Measurements from ENCODE around the gene PLXNC1.

Gene PLXNC1

DNA sequence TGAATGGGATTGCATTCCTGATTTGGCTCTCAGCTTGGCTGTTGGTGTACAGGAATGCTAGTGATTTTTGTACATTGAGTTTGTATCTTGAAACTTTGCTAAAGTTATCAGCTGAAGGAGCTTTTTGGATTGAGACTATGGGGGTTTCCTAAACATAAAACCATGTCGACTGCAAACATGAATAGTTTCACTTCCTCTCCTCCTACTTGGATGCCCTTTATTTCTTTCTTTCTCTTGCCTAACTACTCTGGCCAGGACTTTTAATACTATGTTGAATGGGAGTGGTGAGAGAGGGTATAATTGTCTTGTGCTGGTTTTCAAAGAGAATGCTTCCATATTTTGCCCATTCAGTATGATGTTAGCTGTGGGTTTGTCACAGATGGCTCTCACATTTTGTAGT, 169.8 kb downstream of the PLXNC1 start:
- FAIRE-seq, result peak; percentile 68

GRCh38 chr12:94320109-94320508, 171.7 kb downstream of the PLXNC1 start:
- DNase-seq (ENCODE audit: extremely low spot score, insufficient read length, low read depth) (no peak), FAIRE-seq (no peak)

More for the DNA sequence above, 169.8 kb downstream of the PLXNC1 start:
- DNase-seq (ENCODE audit: extremely low spot score, insufficient read length, low read depth), result no peak

- DNase-seq (ENCODE audit: extremely low spot score, insufficient read length, low read depth) (no peak), FAIRE-seq (no peak)
Observed at GRCh38 chr12:94322346-94322745, 174.0 kb downstream of the PLXNC1 start.

DNA sequence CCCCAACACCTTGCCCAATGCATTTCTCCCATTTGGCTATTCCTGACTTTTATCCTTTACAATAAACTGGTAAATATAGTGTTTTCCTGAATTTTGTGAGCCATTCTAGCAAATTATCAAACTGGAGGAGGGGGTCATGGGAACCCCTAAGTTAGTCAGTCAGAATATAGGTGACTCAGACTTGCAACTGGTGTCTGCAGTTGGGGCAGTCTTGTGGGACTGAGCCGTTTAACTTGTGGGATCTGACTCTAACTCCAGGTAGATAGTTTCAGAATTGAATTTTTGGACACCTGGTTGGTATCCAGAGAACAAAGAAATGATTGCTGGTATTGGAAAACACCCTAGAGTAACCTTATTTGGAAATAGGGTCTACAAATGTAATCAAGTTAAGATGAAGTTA, 177.9 kb downstream of the PLXNC1 start:
- DNase-seq (ENCODE audit: extremely low spot score, insufficient read length, low read depth) (no peak), FAIRE-seq (no peak)

- FAIRE-seq, result no peak
- DNase-seq (ENCODE audit: extremely low spot score, insufficient read length, low read depth), result no peak
Observed at GRCh38 chr12:94326727-94327126, 178.3 kb downstream of the PLXNC1 start.

DNA sequence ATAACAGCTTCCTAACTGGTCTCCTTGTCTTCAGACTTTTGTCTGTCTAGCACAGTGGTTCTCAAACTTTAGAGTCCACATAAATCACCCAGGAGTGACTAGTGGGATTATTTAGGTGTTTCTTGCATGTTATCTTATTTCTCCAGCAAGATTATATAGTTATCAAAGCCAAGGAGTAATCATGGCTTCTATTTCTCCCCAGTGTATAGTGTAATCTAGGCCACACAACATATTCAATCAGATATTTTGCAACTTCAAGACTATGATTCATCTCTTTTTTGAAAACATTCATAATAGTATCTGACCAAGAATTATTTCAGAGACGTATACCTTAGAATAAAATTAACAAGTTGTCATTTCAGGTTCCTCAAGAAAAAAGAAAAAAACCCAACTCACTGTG, 179.4 kb downstream of the PLXNC1 start:
- DNase-seq (ENCODE audit: extremely low spot score, insufficient read length, low read depth), result no peak
- FAIRE-seq, result no peak

DNA sequence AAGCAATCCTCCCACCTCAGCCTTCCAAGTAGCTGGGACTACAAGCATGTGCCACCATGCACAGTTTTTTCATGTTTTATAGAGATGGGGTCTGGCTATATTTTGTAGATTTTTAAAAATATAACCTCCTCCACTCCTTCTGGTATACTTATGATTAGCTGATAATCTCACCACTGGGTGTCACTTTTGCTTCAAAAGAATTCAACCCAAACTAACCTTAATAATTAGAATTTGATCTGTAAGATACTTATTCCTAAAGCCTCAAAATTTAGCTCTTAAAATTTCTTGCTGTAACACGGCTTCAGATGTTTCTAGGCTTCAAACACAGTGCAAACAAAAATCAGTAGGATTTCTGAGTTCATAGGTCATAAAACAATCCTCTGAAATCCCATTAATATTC, 181.0 kb downstream of the PLXNC1 start:
- FAIRE-seq, result no peak
- DNase-seq (ENCODE audit: extremely low spot score, insufficient read length, low read depth), result no peak

DNA sequence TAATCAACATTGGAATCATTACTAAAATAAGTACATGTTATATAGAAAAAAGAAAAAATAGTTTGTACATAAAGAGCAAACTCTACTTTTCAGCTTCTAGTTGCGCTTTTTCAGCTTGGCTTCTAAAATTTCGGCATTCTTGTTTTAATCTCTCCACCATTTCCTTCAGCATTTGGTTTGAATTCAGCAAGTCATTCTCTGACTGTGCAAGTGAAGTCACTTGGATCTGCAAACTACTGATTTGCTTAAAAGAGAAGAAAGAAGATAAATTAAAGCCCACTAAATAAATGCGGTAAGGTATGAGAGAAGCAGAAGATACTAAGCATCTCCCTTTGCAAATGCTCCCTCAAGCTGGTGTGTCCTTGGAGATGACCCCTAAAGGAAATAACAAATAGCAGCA, 185.0 kb downstream of the PLXNC1 start:
- FAIRE-seq, result no peak
- DNase-seq (ENCODE audit: extremely low spot score, insufficient read length, low read depth), result no peak

GRCh38 chr12:94336211-94336925, 188.0 kb downstream of the PLXNC1 start:
- DNase-seq (ENCODE audit: extremely low spot score, insufficient read length, low read depth) (no peak), FAIRE-seq (no peak)

DNA sequence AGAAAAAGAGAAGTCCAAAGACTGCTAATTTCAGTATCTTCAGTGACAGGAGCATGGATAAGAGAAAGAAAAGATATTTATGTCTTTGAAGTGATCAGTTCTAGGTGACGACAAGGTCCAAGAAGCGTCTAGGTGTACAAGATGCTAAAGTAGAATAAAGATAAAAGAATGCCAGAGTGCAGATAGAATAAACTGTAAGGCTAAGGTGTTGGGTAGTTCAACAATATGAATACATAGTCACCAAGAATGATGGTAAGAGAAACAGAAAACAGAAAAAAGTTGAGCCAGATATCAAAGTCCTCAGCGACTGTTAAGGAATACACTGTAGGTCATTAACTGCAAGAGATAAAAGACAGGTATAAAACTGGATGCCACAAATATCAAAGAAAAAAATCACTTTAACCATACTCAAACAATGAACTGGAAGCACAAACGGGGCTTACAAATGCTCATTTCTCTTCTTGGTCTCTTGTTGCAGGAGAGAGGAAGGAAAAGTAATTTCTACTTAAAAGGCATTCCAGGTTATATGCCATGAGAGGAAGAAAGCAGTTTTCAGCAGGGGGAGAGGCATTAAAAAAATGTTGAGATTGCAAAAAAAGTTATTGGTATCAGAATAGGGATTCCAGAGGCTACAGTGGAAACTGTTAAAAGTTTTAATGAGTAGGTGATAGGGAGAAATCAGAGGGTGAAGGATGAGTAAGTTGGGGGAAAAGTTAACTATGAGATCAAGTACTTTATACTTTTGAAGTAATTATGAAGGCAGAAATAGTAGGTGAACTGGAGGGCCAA, 189.8 kb downstream of the PLXNC1 start:
- FAIRE-seq (no peak), DNase-seq (ENCODE audit: extremely low spot score, insufficient read length, low read depth) (no peak)

DNA sequence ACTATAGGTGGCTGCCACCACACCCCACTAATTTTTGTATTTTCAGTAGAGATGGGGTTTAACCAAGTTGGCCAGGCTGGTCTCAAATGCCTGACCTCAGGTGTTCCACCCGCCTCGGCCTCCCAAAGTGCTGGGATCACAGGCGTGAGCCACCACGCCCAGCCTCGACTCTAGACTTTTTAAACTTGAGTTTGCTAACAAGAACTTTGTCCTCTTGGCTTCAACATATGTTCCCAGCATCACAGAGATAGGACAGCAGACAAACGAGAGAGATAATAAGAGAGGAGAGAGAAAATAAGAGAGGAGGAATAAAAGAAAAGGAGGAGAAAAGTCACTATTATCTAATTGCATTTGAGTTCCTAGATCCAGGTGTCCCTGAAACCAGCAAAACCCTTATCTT, 192.2 kb downstream of the PLXNC1 start:
- DNase-seq (ENCODE audit: extremely low spot score, insufficient read length, low read depth), result no peak
- FAIRE-seq, result no peak

DNA sequence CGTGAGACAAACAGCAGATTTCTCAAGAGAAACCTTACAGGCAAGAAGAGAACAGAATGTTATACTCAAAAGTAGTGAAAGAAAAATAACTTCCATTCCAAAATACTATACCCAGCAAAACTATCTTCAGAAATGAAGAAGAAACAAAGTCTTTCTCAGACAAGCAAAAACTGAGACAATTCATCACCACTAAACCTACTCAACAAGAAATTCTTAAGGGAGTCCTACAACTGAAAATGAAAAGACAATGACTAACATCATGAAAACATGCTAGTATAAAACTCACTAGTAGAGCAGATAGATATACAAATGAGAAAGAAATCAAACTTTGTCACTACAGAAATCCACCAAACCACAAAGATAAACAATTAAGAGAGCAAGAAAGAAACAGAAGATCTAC, 204.8 kb downstream of the PLXNC1 start:
- FAIRE-seq (peak; percentile 51), DNase-seq (ENCODE audit: extremely low spot score, insufficient read length, low read depth) (no peak)

All from GM18507 (cell line).